ENCODE measurements around the gene FCRL5.

The FCRL5 gene

DNA sequence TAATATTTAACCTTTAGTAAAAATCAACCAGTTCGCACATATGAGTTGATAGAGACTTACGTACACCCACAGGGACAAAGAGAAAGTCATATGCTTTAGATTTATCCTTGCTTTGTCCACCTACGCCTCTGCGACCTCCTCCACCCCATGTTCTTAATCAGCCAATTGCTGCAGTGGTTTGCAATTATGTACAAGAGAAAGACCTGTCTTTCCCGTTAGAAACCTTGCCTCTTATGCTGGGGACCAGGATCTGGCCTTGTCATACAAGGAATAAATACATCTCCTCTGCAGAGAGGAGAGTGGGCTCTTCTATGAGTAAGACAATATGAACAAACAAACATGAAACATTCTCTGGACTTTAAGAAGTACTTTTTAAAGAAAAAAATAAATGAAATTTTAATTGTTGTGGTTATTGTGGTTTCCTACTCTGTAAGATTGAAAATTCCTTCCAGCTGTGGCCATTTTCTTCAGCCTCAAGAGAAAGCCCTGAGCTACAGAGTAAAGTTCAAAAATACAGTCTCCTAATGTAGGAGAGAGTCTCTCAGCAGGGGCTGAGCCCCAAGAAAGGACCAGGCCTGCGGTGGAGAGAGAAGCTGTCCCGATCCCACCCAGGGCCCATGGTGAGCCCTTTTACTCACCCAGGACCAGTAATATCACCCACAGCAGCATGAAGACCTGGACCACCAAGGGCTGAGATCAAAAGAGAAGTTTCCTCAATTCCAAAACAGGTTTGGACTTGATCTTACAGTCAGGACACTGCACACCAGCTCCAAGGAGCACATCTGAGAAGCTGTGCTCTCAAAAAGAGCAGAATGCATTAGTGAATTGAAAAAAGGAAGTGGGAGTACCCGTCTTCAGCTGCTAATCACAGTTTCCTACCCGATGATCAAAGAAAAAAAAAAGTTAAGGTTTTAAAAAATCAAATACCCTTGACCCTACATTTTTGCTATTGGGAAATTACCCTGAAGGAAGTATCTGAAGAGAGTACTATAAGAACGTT lies at the start of gene FCRL5:
Gene FCRL5, minus strand, starts transcription at position 822 of the 1,000 bp plus-strand sequence. Its CDS starts 153 bp downstream, at position 669.
- ATAC-seq (ENCODE audit: low read depth) (no peak), DNase-seq (ENCODE audit: low spot score) (no peak)
- TF ChIP-seq, protein P1, sequence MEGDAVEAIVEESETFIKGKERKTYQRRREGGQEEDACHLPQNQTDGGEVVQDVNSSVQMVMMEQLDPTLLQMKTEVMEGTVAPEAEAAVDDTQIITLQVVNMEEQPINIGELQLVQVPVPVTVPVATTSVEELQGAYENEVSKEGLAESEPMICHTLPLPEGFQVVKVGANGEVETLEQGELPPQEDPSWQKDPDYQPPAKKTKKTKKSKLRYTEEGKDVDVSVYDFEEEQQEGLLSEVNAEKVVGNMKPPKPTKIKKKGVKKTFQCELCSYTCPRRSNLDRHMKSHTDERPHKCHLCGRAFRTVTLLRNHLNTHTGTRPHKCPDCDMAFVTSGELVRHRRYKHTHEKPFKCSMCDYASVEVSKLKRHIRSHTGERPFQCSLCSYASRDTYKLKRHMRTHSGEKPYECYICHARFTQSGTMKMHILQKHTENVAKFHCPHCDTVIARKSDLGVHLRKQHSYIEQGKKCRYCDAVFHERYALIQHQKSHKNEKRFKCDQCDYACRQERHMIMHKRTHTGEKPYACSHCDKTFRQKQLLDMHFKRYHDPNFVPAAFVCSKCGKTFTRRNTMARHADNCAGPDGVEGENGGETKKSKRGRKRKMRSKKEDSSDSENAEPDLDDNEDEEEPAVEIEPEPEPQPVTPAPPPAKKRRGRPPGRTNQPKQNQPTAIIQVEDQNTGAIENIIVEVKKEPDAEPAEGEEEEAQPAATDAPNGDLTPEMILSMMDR (IDR thresholded peaks at IDR 0.05; ENCODE audit: poor library complexity, severe bottlenecking): no peak
- H3K9me3 ChIP-seq (ENCODE audit: severe bottlenecking): no peaks in the 10 kb centered on the region
- H3K36me3 ChIP-seq (ENCODE audit: low read depth): no peaks in the 10 kb centered on the region
- H3K27me3 ChIP-seq (ENCODE audit: insufficient read depth, poor library complexity, severe bottlenecking): no peaks in the 10 kb centered on the region
- H3K4me1 ChIP-seq (ENCODE audit: insufficient read depth, poor library complexity, severe bottlenecking): no peaks in the 10 kb centered on the region
- H3K27ac ChIP-seq (ENCODE audit: poor library complexity, severe bottlenecking): no peak within 1 kb of the TSS
- no peak within 1 kb of the TSS for H3K4me3 ChIP-seq (ENCODE audit: severe bottlenecking)

DNA sequence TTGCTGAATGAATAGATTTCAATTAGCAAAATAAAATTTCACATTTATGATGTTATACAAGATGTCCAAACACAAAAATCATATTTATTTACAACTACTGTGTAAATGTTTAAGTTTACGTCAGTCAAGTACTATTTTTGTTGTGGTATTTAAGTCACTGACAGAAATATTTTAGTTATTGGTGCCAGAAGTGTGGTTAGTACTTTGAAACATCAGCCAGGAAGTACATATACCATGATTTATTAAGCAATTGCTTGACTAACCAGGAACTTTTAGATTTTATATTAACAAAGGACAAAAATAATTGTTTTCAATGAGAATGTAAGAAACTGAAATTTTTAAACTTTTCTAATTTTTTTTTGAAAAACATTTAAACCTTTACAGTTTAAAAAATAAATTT lies 47.9 kb upstream of the FCRL5 start:
- Histone ChIP-seq H3K4me1 (ENCODE audit: insufficient read depth, poor library complexity, severe bottlenecking) (no peaks in the 10 kb centered on the region), H3K4me3 (ENCODE audit: severe bottlenecking) (no peak overlapping the region), H3K27ac (ENCODE audit: poor library complexity, severe bottlenecking) (no peak overlapping the region), H3K9me3 (ENCODE audit: severe bottlenecking) (no peaks in the 10 kb centered on the region), H3K36me3 (ENCODE audit: low read depth) (no peaks in the 10 kb centered on the region), H3K27me3 (ENCODE audit: insufficient read depth, poor library complexity, severe bottlenecking) (peaks cover 4% of the 10 kb centered on the region)
- ATAC-seq (ENCODE audit: low read depth): no peak
- TF ChIP-seq, protein P1 (IDR thresholded peaks at IDR 0.05; ENCODE audit: poor library complexity, severe bottlenecking): no peak
- no peak for DNase-seq (ENCODE audit: low spot score)

DNA sequence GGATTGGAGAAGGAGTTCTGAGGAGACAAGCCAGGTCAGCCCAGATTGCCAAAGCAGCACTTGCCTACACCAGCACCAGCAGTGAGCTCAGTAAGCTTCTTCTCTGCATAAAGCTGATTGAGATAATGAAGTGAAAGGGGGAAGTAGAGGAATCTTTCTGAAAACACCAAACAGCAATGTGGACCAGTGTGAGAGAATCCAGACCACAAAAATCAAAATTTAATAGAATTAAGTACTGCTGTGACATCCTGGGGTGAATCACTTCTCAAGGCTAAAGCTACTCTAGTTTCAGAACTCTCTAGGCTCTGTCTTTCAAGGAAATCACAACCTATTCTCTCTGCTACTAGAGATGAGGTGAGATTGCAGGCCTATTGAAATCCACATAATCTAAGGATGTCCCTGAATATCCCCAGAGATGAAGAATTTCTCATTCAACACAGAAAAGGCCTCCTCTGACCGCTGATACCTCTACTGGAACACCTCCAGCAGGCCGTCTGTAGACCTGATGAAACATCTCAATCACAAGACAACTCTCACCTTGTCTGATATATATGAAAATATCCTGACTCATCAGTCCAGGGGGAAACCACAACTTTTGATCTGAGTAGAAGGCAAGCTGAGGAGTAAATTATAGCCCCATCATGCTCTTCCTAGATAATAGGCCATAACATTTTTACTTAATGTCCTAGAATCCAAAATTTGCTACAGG lies 45.8 kb upstream of the FCRL5 start, which contains the start of gene FCRL4:
Gene FCRL4, minus strand, starts transcription at position 127 of the 709 bp plus-strand sequence. CDS start 141 bp downstream, outside the sequence.
- no peak for DNase-seq (ENCODE audit: low spot score)
- TF ChIP-seq, protein P1 (IDR thresholded peaks at IDR 0.05; ENCODE audit: poor library complexity, severe bottlenecking): no peak
- no peak within 1 kb of the TSS for H3K4me3 ChIP-seq (ENCODE audit: severe bottlenecking)
- H3K4me1 ChIP-seq (ENCODE audit: insufficient read depth, poor library complexity, severe bottlenecking): no peaks in the 10 kb centered on the region
- no peak within 1 kb of the TSS for H3K27ac ChIP-seq (ENCODE audit: poor library complexity, severe bottlenecking)
- H3K9me3 ChIP-seq (ENCODE audit: severe bottlenecking): no peaks in the 10 kb centered on the region
- no peak for ATAC-seq (ENCODE audit: low read depth)
- peaks cover 3% of the 10 kb centered on the region for H3K27me3 ChIP-seq (ENCODE audit: insufficient read depth, poor library complexity, severe bottlenecking)
- no peaks in the 10 kb centered on the region for H3K36me3 ChIP-seq (ENCODE audit: low read depth)

DNA sequence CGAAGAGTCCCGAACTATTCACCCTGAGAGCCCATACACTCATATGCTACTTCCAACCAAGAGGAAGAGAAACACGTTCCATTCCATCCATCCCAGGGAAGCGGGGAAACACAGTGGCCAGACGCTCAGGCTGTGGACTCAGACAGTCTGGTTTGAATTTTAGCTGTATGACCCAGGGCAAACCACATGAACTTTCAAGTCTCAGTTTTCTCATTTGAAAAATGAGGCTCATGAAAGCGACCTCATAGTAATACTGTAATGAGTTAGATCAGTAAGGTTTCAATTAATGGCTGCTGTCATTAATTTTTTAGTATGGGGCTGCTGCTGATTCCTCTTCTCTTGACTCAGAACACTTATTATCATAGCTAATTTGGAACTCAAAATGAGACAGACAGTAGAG lies 44.1 kb upstream of the FCRL5 start:
- no peak for DNase-seq (ENCODE audit: low spot score)
- ATAC-seq (ENCODE audit: low read depth): no peak
- Histone ChIP-seq H3K4me1 (ENCODE audit: insufficient read depth, poor library complexity, severe bottlenecking) (no peaks in the 10 kb centered on the region), H3K9me3 (ENCODE audit: severe bottlenecking) (no peaks in the 10 kb centered on the region), H3K27me3 (ENCODE audit: insufficient read depth, poor library complexity, severe bottlenecking) (peaks cover 3% of the 10 kb centered on the region), H3K36me3 (ENCODE audit: low read depth) (no peaks in the 10 kb centered on the region), H3K27ac (ENCODE audit: poor library complexity, severe bottlenecking) (no peak overlapping the region), H3K4me3 (ENCODE audit: severe bottlenecking) (no peak overlapping the region)
- TF ChIP-seq, protein P1 (IDR thresholded peaks at IDR 0.05; ENCODE audit: poor library complexity, severe bottlenecking): no peak

Data from RWPE2 (cell line).